Endothelial cell (in vitro differentiated cells): ENCODE data around the gene DPP9. TPM values are rescaled to one million over a fixed set of nuclear protein-coding genes. Genes with fewer than 3 reads are reported as not detected.
A peak's percentile ranks its signal among the peaks of the same experiment; 100 is the strongest.

ENCODE experiments used
- DNase-seq: peaks from one replicate; pipeline ENCODE4 v3.0.0; 2021; ENCODE audit warnings: low spot score
- H3K27ac Mint-ChIP-seq: one replicate; pipeline ENCODE4 v1.8.0; 2021; ENCODE audit warnings: mixed read lengths, inconsistent platforms; ENCODE audit not compliant: unreplicated experiment
- H3K27me3 Mint-ChIP-seq: one replicate; pipeline ENCODE4 v1.8.0; 2021; ENCODE audit warnings: mild to moderate bottlenecking, moderate library complexity, mixed read lengths, inconsistent platforms; ENCODE audit not compliant: unreplicated experiment
- H3K36me3 Mint-ChIP-seq: one replicate; pipeline ENCODE4 v1.8.0; 2021; ENCODE audit warnings: mild to moderate bottlenecking, low read depth, mixed read lengths, inconsistent platforms; ENCODE audit not compliant: unreplicated experiment
- H3K4me1 Mint-ChIP-seq: one replicate; pipeline ENCODE4 v1.8.0; 2021; ENCODE audit warnings: mild to moderate bottlenecking, mixed read lengths, inconsistent platforms; ENCODE audit not compliant: unreplicated experiment
- H3K4me3 Mint-ChIP-seq: one replicate; pipeline ENCODE4 v1.8.0; 2021; ENCODE audit warnings: mild to moderate bottlenecking, mixed read lengths, inconsistent platforms; ENCODE audit not compliant: unreplicated experiment
- H3K9me3 Mint-ChIP-seq: one replicate; pipeline ENCODE4 v1.8.0; 2021; ENCODE audit warnings: mixed read lengths, inconsistent platforms; ENCODE audit not compliant: unreplicated experiment
- total RNA-seq: library from RNA; stranded (reverse); fragmentation: NEBNext Ultra II Directional; extraction: Animal tissue kit (Norgen Biotek cat#: 25700); gene quantifications from one replicate; pipeline ENCODE4 v1.2.1, GENCODE V29; 2021; ENCODE audit not compliant: unreplicated experiment
- TF ChIP-seq, protein P1 (sequence below): fragments of 200-600 bp; sonication (generic); IDR thresholded peaks from one replicate; pipeline ENCODE4 v1.5.0; 2021; ENCODE audit warnings: antibody characterized with exemption; ENCODE audit not compliant: unreplicated experiment

The DPP9 gene
- total RNA-seq, 1 donor from 2014 or later, result 63.3 TPM

DNA sequence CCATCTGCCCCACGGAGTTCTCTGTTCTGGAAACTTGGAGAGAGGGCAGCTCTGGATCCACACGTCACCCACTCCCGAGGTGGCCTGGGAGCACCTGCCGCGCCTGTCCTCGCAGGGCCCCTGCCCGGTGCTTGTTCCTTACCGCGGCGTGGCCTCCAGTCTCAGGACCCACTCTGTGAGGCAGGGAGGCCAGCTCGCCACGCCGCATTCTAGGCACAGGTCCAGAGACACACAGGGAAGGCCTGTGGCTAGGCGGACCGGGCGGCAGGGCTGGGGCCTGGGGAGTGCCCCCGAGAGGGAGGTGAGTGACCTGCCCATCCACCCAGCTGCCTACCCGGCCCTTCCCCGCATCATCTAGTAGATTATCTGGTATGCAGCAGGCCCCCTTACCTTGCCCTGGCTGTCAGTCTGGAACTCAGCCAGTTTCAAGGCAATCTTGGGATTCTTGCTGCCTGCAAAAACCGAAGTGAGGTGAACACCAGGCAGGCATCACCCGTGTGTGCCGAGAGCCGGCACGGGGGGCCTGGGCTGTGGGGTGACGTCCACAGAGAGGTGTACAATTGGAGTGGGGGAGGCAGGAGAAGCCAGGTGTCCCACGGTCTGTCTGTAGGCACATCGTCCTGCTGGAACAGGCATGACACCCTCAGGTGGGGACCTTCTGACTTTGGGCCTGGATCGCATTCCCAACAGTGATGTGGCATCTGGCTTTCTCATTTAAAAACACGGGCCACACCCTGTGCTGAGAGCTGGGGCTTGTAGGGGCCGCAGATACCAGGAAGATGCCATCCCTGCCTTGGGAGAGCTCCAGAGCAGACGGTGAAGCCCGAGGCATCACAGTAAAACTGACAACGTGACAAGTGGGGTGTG lies 23.6 kb downstream of the DPP9 start:
- Mint-ChIP-seq H3K27ac (no peak overlapping the region), H3K27me3 (peaks cover 6% of the 10 kb centered on the region), H3K4me1 (no peaks in the 10 kb centered on the region), H3K9me3 (no peaks in the 10 kb centered on the region), H3K36me3 (peaks cover 34% of the 10 kb centered on the region), H3K4me3 (no peak overlapping the region)
- no peak for DNase-seq
- TF ChIP-seq, protein P1, sequence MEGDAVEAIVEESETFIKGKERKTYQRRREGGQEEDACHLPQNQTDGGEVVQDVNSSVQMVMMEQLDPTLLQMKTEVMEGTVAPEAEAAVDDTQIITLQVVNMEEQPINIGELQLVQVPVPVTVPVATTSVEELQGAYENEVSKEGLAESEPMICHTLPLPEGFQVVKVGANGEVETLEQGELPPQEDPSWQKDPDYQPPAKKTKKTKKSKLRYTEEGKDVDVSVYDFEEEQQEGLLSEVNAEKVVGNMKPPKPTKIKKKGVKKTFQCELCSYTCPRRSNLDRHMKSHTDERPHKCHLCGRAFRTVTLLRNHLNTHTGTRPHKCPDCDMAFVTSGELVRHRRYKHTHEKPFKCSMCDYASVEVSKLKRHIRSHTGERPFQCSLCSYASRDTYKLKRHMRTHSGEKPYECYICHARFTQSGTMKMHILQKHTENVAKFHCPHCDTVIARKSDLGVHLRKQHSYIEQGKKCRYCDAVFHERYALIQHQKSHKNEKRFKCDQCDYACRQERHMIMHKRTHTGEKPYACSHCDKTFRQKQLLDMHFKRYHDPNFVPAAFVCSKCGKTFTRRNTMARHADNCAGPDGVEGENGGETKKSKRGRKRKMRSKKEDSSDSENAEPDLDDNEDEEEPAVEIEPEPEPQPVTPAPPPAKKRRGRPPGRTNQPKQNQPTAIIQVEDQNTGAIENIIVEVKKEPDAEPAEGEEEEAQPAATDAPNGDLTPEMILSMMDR, result no peak

DNA sequence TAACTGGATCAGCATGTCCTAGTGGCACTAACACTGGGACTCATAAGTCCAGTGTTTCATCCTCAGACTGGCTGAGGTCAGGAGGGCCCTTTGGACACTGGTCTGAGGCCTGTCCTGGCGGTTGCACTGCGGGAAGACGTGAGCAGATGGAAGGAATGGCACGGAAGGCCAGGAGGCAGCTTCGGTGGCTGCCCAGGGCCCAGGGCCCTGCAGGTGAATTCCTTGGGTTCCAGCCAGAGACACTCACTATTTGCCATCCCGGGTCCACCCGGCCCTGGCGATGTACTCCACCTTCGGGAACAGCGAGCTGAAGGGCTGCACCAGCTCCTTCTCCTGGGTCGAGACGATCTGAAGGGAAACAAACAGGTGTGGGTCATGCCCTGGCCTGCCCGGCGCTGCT lies 26.3 kb downstream of the DPP9 start:
- Mint-ChIP-seq H3K36me3 (peaks cover 47% of the 10 kb centered on the region), H3K4me3 (no peak overlapping the region), H3K27ac (no peak overlapping the region)

DNA sequence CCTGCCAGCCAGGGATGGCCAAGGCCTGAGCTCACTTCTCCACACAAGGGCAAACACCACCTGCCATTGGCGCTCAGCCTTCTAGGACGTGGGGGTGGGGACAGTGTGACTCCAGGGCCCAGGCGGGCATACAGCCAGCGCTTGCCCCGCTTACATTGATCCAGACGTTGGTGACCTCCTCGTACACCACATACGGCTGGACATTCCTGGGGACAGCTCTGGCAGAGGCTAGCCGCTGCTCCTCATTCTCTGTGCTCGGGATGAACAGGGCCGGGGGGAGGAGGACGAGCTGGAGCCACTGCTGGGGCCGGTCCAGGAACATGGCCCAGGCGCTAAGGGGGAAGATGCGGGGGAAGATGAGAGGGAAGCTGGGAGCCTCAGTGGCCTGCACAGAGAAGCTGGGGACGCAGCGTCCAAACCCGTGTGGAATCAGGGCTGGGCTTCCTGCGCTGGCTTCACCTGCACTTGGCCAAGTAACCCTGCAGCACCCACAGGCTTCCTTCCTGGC lies 28.4 kb downstream of the DPP9 start:
- TF ChIP-seq, protein P1, result no peak
- no peak for DNase-seq
- no peak overlapping the region for H3K27ac Mint-ChIP-seq
- no peaks in the 10 kb centered on the region for H3K4me1 Mint-ChIP-seq
- H3K4me3 Mint-ChIP-seq, result no peak overlapping the region
- H3K36me3 Mint-ChIP-seq, result peaks cover 40% of the 10 kb centered on the region
- peaks cover 15% of the 10 kb centered on the region for H3K27me3 Mint-ChIP-seq
- H3K9me3 Mint-ChIP-seq, result no peaks in the 10 kb centered on the region

More for the DNA sequence above, 26.3 kb downstream of the DPP9 start:
- no peaks in the 10 kb centered on the region for H3K4me1 Mint-ChIP-seq
- no peak for DNase-seq
- H3K27me3 Mint-ChIP-seq, result peaks cover 13% of the 10 kb centered on the region
- H3K9me3 Mint-ChIP-seq, result no peaks in the 10 kb centered on the region
- TF ChIP-seq, protein P1, result no peak

DNA sequence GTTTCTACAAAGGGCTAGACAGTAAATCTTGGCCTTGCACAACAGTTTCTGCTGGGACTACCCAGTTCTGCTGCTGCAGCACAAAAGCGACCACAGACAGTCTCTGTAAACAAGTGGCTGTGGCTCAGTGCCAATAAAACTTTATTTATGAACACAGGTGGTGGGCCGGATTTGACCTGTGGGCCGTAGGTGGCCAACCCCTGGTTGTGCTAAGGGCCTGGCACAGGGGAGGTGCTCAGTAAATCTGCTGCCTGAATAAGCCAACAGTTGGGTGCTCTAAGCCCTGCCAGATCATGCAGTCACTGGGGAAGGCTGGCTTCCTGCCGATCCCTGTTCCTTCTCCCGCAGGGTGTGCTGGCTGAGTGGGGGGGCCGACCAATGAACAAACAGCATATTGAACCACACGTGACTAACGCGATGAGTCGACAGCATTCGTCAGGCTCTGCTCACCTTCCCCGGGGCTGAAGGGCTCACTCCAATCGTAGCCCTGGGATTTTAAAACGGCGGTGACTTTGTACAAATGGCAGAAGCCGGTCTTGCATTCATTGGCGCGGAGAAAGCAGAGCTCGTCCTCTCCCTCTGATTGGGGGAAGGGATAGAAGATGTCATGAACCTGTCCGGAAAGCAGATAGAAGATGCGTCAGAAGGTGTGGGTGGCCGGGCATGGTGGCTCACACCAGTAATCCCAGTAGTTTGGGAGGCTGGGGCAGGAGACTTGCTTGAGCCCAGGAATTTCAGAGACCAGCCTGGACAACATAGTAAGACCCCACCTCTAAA lies 29.2 kb downstream of the DPP9 start:
- peaks cover 41% of the 10 kb centered on the region for H3K36me3 Mint-ChIP-seq
- no peak overlapping the region for H3K27ac Mint-ChIP-seq
- H3K9me3 Mint-ChIP-seq, result no peaks in the 10 kb centered on the region
- peak overlapping the region; percentile 63 for H3K4me3 Mint-ChIP-seq
- DNase-seq, result no peak
- H3K27me3 Mint-ChIP-seq, result peaks cover 14% of the 10 kb centered on the region
- H3K4me1 Mint-ChIP-seq, result no peaks in the 10 kb centered on the region
- TF ChIP-seq, protein P1, result no peak
